Activated T-helper 1 cell treated with anti-CD3 and anti-CD28 coated beads, Interleukin-12 subunit alpha, Interleukin-12 subunit beta, Interleukin-2, Interleukin-4 antibody, amounts not matched to agents 30 ng/mL and 10 ng/mL and 1 ng/mL, durations not matched to agents 14 hours and 24 hours and 36 hours (primary cell): ENCODE results near the gene DDX28. TPM values are rescaled to one million over a fixed set of nuclear protein-coding genes. Genes with fewer than 3 reads are reported as not detected.

ENCODE experiments used
- DNase-seq: peaks from one replicate; pipeline ENCODE4 v3.0.0; 2021; ENCODE audit warnings: low spot score
- H3K27ac Mint-ChIP-seq: one replicate; pipeline ENCODE4 v1.8.0; 2021; ENCODE audit warnings: mild to moderate bottlenecking, mixed read lengths
- H3K27me3 Mint-ChIP-seq: one replicate; pipeline ENCODE4 v1.8.0; 2022; ENCODE audit warnings: mild to moderate bottlenecking, moderate library complexity, mixed read lengths; ENCODE audit not compliant: insufficient read depth
- H3K36me3 Mint-ChIP-seq: one replicate; pipeline ENCODE4 v1.8.0; 2021; ENCODE audit warnings: low read depth, mixed read lengths
- H3K4me1 Mint-ChIP-seq: one replicate; pipeline ENCODE4 v1.8.0; 2021; ENCODE audit warnings: low read depth, mixed read lengths
- H3K4me3 Mint-ChIP-seq: one replicate; pipeline ENCODE4 v1.8.0; 2021; ENCODE audit warnings: mild to moderate bottlenecking, moderate library complexity, mixed read lengths
- H3K9me3 Mint-ChIP-seq: one replicate; pipeline ENCODE4 v1.8.0; 2021; ENCODE audit warnings: mixed read lengths
- intact Hi-C: fragments of 100-400 bp; cut with micrococcal nuclease; formaldehyde crosslinking; loops from one replicate; pipeline ENCODE4 v1.15.1; 2024
- total RNA-seq: library from RNA; stranded (reverse); gene quantifications from 2 replicates; pipeline ENCODE4 v1.2.3, GENCODE V29; 2022

DDX28 gene, protein sequence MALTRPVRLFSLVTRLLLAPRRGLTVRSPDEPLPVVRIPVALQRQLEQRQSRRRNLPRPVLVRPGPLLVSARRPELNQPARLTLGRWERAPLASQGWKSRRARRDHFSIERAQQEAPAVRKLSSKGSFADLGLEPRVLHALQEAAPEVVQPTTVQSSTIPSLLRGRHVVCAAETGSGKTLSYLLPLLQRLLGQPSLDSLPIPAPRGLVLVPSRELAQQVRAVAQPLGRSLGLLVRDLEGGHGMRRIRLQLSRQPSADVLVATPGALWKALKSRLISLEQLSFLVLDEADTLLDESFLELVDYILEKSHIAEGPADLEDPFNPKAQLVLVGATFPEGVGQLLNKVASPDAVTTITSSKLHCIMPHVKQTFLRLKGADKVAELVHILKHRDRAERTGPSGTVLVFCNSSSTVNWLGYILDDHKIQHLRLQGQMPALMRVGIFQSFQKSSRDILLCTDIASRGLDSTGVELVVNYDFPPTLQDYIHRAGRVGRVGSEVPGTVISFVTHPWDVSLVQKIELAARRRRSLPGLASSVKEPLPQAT
- total RNA-seq: 28.2 and 28.4 TPM in 2 replicates

DNA sequence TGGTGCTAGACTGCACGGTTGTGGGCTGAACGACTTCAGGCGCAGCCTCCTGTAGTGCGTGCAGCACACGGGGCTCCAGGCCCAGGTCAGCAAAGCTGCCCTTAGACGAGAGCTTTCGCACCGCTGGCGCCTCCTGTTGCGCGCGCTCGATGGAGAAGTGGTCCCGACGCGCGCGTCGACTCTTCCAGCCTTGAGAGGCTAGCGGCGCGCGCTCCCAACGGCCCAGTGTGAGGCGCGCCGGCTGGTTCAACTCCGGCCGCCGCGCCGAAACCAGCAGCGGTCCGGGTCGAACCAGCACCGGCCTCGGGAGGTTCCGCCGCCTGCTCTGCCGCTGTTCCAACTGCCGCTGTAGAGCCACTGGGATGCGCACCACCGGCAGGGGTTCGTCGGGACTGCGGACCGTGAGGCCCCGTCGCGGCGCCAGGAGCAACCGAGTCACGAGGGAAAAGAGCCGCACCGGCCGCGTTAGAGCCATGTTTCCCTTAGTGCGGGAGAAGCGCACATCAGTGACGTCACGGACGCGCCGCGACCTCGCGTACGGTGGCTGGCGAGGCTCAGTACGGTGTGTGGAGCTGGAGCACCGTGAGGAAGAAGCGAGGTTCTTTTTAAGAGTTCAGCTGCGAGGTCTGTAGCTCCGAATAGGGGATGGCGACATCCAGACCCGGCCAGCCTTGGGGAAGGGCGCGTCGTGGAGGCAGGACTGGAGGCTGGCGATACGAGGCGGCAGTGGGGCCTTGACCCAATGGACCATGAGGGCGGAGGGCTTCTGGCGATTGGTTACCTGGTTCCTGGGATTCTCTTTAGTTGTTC lies at the start of gene DDX28, which contains the start of gene DUS2:
TSS of gene DDX28 (minus strand) at position 505 of the 810 bp plus-strand sequence. CDS start at position 475, 30 bp downstream.
TSS of gene DUS2 (plus strand) at position 557 of the 810 bp plus-strand sequence. CDS start 14,740 bp downstream, outside the sequence.
- peak within 1 kb of the TSS; percentile 96 for H3K27ac Mint-ChIP-seq
- peak; percentile 93 for DNase-seq
- H3K4me1 Mint-ChIP-seq: peaks cover 26% of the 10 kb centered on the region
- intact Hi-C loops: loop anchor here (1.0 kb wide), 7 partner anchors 17 to 177 kb away; partner anchors contain the start of genes NFATC3, NUTF2, PSKH1 and SLC12A4
- H3K27me3 Mint-ChIP-seq: no peaks in the 10 kb centered on the region
- no peaks in the 10 kb centered on the region for H3K9me3 Mint-ChIP-seq
- H3K36me3 Mint-ChIP-seq: peaks cover 32% of the 10 kb centered on the region
- peak within 1 kb of the TSS; percentile 100 for H3K4me3 Mint-ChIP-seq

DNA sequence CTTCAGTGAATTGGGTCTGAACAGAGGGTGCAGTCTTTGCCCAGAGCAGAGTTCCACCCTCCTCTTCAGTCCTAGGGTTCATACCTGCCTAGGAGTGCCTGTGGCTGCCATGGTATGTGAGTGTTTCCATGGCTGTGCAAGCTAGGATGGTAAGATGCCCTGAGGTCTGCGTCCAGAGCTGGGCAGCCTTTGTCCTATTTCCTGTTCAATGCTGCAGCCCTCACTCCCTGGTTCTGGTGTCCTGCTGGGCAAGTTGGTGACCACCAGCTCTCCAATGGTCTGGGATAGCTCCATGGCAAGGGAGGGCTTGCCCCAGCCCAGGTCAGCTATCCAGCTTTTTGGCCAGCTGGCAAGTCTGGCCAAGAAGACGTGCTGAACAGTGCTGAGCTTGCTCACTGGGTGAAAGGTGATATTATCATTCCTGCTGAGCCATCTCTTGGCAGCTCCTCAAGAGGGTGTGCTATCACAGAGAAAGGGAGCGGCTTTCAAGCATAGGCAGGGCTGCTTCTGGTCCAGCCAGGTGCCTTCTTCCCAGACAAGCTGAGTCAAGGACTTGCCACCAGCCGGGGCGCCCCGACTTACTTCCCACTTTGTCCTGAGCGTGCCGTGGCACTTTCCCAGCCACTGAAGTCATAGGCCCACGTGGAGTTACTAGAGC lies 49.1 kb upstream of the DDX28 start:
- Mint-ChIP-seq H3K9me3 (no peaks in the 10 kb centered on the region), H3K4me1 (peaks cover 86% of the 10 kb centered on the region), H3K27ac (peak overlapping the region; percentile 58)

DNA sequence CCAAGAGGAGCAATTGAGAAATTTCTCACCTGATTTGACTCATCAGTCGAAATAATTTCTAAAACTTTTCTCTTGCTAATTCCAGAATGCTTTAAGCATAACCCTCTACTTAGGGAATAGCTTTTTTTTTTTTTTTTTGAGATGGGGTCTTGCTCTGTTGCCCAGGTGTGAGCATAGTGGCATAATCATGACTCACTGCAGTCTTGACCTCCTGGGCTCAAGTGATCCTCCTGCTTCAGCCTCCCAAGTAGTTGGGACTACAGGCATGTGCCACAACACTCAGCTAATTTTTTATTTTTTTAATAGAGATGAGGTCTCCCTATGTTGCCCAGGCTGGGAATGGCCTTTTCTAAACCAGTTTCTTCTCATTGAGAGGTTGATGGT lies 48.5 kb upstream of the DDX28 start:
- Mint-ChIP-seq H3K27me3 (no peaks in the 10 kb centered on the region), H3K4me1 (peaks cover 86% of the 10 kb centered on the region), H3K9me3 (no peaks in the 10 kb centered on the region), H3K36me3 (peaks cover 58% of the 10 kb centered on the region), H3K27ac (peak overlapping the region; percentile 97), H3K4me3 (peak overlapping the region; percentile 71)
- no peak for DNase-seq
- intact Hi-C loops: loop anchor here (2.0 kb wide), 1 partner anchor 13 kb away; the partner anchor contains the start of gene NFATC3

More for the DNA sequence above, 49.1 kb upstream of the DDX28 start:
- peaks cover 60% of the 10 kb centered on the region for H3K36me3 Mint-ChIP-seq
- intact Hi-C loops: no loop called here
- no peak overlapping the region for H3K4me3 Mint-ChIP-seq
- no peak for DNase-seq
- no peaks in the 10 kb centered on the region for H3K27me3 Mint-ChIP-seq

DNA sequence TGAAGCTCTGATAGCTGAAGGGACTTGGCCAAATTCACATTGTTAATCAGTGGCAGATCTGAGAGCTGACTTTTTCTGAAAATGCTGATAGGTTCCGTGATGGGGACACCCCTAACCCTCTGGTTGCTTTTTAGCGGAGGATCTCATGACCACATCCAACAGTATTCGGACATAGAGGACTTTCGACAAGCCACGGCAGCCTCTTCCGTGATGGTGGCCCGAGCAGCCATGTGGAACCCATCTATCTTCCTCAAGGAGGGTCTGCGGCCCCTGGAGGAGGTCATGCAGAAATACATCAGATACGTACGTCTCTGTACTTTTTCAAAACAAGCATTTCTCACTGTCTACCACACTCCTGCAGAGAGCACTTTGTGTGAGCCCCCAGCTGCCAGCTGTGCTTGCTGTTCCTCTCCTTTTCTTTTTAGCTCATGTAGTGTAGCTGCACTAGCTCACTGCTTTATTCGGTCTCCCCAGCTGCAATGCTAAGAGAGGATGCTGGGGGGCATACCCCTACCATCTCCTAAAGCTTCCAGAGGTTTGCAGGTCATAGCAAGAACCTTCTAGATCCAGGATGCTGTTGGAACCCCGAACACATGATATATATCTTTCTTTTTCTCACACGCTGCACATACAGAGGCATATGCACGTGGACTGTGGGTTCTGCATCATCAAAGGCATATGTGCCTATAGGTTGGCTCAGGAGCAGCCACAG lies 47.9 kb upstream of the DDX28 start:
- Mint-ChIP-seq H3K9me3 (no peaks in the 10 kb centered on the region), H3K4me1 (peaks cover 86% of the 10 kb centered on the region), H3K27ac (peak overlapping the region; percentile 97), H3K27me3 (no peaks in the 10 kb centered on the region), H3K36me3 (peaks cover 53% of the 10 kb centered on the region), H3K4me3 (peak overlapping the region; percentile 71)
- intact Hi-C loops: loop anchor here (2.0 kb wide), 1 partner anchor 14 kb away; the partner anchor contains the start of gene NFATC3
- no peak for DNase-seq

DNA sequence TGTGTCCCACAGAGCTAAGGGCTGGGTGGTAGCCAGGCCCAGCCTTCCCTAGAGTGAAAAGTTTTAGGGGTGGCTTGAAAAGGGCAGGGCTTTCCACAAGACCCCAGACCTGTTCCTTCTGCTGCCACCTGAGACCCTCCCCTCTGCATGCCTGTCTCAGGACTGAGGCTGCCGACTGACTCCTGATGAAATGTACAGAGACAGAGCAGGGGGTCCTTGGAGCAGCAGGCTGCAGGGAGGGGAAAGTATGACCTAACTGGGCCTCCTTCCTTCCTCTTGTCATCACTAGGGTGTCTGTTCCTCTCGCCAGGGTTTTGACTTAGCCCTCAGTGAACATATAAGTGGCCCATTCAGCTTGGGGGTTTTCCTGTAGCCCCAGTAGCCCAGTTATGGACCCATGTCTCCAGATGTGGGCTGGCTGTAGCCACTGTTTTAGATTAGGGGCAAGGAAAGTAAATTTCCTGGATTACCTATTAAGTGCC lies 47.3 kb upstream of the DDX28 start:
- H3K27ac Mint-ChIP-seq: peak overlapping the region; percentile 97
- H3K9me3 Mint-ChIP-seq: no peaks in the 10 kb centered on the region
- intact Hi-C loops: loop anchor here (2.0 kb wide), 1 partner anchor 15 kb away; the partner anchor contains the start of gene NFATC3
- H3K27me3 Mint-ChIP-seq: no peaks in the 10 kb centered on the region
- no peak for DNase-seq
- H3K4me1 Mint-ChIP-seq: peaks cover 85% of the 10 kb centered on the region
- peak overlapping the region; percentile 71 for H3K4me3 Mint-ChIP-seq
- H3K36me3 Mint-ChIP-seq: peaks cover 49% of the 10 kb centered on the region

DNA sequence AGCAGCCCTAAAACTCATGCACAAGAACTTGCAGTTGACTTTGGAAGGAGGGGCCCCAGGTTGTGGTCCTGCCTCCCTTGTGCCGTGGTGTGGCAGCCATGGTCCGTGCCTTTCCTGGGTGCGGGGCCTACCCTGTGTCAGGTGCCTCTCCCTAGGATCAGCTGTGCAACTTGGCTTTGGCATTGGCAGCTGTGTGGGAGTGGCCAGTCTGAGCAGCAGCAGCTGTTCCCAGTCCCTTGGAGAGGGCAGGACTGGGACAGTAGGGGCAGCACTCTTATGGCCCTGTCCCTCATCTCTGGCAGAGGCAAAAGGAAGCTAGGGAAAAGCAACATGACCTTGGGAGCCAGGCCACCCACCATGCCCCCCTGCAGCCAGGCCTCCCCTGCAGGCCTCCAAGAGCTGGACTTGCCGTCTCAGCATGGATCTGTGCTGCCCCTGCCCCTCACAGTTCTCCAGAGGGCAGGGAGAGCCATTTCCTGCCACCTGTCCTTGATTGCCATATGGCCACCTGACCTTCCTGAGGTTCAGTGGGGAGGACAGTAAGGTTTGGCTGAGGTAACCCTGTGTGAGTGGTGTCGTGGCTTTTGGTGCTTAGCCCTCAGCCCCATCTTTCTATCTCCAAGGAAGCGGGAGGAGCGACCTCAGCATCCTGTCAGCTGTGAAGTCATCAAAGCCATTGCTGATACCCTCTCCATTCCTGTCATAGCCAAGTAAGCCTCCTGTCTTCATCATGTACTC lies 46.6 kb upstream of the DDX28 start:
- no peaks in the 10 kb centered on the region for H3K9me3 Mint-ChIP-seq
- intact Hi-C loops: loop anchor here (2.0 kb wide), 1 partner anchor 15 kb away; the partner anchor contains the start of gene NFATC3
- H3K27ac Mint-ChIP-seq: peak overlapping the region; percentile 97
- peaks cover 45% of the 10 kb centered on the region for H3K36me3 Mint-ChIP-seq
- H3K4me3 Mint-ChIP-seq: peak overlapping the region; percentile 71
- peak; percentile 56 for DNase-seq
- peaks cover 85% of the 10 kb centered on the region for H3K4me1 Mint-ChIP-seq
- H3K27me3 Mint-ChIP-seq: no peaks in the 10 kb centered on the region

DNA sequence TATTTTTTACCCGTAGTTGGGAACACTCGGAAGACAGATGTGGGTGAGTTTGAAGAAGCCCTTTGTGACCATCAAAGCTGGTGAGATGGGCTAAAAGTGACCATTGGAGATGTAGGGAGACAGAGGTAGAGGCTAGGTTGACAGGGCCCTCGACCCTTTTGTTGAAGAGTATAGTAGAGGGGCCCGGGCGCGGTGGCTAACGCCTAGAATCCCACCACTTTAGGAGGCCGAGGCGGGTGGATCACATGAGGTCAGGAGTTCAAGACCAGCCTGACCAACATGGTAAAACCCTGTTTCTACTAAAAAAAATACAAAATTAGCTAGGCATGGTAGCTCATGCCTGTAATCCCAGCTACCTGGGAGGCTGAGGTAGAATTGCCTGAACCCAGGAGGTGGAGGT lies 45.9 kb upstream of the DDX28 start:
- Mint-ChIP-seq H3K4me3 (no peak overlapping the region), H3K27me3 (no peaks in the 10 kb centered on the region), H3K27ac (peak overlapping the region; percentile 18)

DNA sequence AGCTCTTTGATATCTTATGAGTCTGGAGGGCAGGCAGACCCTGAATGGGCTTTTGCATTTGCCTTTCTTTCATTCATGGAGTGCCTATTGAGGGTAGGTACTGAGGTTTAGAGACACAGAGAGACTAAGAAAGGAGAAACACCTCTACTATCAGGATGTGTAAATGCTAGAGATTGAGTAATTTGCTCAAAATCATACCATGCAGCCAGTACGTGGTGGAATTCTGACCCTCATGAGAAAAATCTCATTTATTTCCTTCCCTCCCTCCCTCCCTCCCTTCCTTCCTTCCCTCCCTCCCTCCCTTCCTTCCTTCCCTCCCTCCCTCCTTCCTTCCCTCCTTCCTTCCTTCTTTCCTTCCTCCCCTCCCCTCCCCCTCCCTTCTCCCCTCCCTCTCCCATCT lies 43.7 kb upstream of the DDX28 start:
- no peaks in the 10 kb centered on the region for H3K27me3 Mint-ChIP-seq
- no peak overlapping the region for H3K4me3 Mint-ChIP-seq
- peaks cover 86% of the 10 kb centered on the region for H3K4me1 Mint-ChIP-seq
- H3K9me3 Mint-ChIP-seq: no peaks in the 10 kb centered on the region
- peaks cover 42% of the 10 kb centered on the region for H3K36me3 Mint-ChIP-seq
- no peak for DNase-seq
- intact Hi-C loops: no loop called here
- H3K27ac Mint-ChIP-seq: peak overlapping the region; percentile 40

More for the DNA sequence above, 45.9 kb upstream of the DDX28 start:
- H3K9me3 Mint-ChIP-seq: no peaks in the 10 kb centered on the region
- intact Hi-C loops: no loop called here
- DNase-seq: no peak
- peaks cover 85% of the 10 kb centered on the region for H3K4me1 Mint-ChIP-seq
- peaks cover 43% of the 10 kb centered on the region for H3K36me3 Mint-ChIP-seq

DNA sequence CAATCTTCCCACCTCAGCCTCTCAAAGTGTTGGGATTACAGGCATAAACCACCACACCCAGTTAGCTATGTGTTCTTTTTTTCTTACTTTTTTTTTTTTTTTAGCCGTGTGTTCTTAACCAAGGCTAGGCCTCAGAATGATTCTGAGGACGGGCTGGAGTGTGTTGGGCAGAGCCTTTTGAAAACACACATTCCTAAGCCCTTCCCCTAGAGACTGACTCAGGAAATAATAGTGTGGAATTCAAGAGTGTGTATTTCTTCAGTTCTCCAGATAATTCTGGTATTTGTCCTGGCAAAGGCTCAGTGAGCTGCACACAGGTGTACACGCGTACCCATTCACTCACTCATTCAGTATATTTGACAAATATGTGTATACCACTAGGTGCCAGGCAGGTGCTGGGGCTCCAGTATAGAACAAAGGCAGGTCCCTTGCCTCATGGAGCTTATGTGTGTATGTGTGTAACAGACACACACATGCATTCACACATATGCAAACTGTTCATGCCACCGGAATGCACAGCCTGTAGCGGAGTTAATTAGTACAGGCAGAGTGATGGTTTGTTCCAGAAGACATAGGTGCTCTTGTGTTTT lies 42.8 kb upstream of the DDX28 start:
- Mint-ChIP-seq H3K4me3 (no peak overlapping the region), H3K27me3 (no peaks in the 10 kb centered on the region), H3K9me3 (no peaks in the 10 kb centered on the region), H3K36me3 (peaks cover 39% of the 10 kb centered on the region), H3K27ac (peak overlapping the region; percentile 55), H3K4me1 (peaks cover 86% of the 10 kb centered on the region)
- intact Hi-C loops: loop anchor here (2.0 kb wide), 2 partner anchors 25 to 129 kb away; partner anchors contain the start of gene PSMB10
- no peak for DNase-seq

DNA sequence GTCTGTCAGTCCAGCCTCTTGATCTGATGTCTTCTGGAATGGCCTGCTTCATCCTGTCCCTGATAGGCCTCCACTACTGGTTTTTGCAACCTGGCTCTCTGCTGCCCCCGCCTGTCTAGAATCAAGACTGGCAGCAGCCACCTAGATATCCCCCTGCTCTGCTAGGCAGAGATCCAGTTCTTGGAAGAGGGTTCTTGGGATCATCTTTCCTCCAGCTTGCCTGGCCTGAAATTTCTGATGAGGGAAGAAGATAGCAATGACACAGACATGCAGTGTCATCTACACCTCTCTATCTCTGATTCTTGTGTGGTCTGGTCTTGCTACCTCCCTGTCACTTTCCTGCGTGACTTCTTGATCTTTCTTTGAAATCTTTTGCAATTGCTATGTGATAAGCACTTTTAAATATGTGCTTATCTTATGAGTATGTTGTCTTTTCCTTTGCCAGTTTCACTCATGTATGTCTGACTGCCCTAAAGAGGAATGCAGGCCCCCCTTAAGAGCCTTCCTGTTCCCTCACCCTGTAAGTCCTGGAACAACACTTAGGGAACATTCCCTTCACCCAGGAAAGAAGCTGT lies 41.8 kb upstream of the DDX28 start:
- peak; percentile 59 for DNase-seq
- Mint-ChIP-seq H3K4me3 (no peak overlapping the region), H3K27me3 (no peaks in the 10 kb centered on the region), H3K27ac (peak overlapping the region; percentile 75), H3K36me3 (peaks cover 33% of the 10 kb centered on the region), H3K4me1 (peaks cover 81% of the 10 kb centered on the region), H3K9me3 (no peaks in the 10 kb centered on the region)
- intact Hi-C loops: loop anchor here (1.0 to 5.0 kb wide), 7 partner anchors 14 to 248 kb away; partner anchors contain the start of genes PSKH1 and PSMB10
